IPS-18c (cell line): ENCODE measurements around the gene DOCK6.

Experiments used
- H3K4me3 ChIP-seq: 2 replicates; pipeline ENCODE4 v1.7.0; 2013; ENCODE audit warnings: low read depth, mild to moderate bottlenecking, low read length, moderate library complexity; ENCODE audit not compliant: insufficient read depth
- H3K9me3 ChIP-seq: one replicate; pipeline ENCODE4 v1.6.1; 2013; ENCODE audit warnings: mild to moderate bottlenecking, low read length, moderate library complexity; ENCODE audit not compliant: control insufficient read depth, insufficient read depth

The DOCK6 gene

GRCh38 chr19:11279505-11280236 lies 17.3 kb upstream of the DOCK6 start:
- H3K9me3 ChIP-seq = no peaks in the 10 kb centered on the region
- no peak overlapping the region for H3K4me3 ChIP-seq

GRCh38 chr19:11278670-11279069 lies 16.3 kb upstream of the DOCK6 start:
- no peaks in the 10 kb centered on the region for H3K9me3 ChIP-seq

GRCh38 chr19:11274533-11275086 lies 12.3 kb upstream of the DOCK6 start:
- Histone ChIP-seq H3K4me3 (no peak overlapping the region), H3K9me3 (no peaks in the 10 kb centered on the region)

More at GRCh38 chr19:11278670-11279069, 16.3 kb upstream of the DOCK6 start:
- no peak overlapping the region for H3K4me3 ChIP-seq

GRCh38 chr19:11273989-11274388 lies 11.7 kb upstream of the DOCK6 start:
- Histone ChIP-seq H3K4me3 (no peak overlapping the region), H3K9me3 (no peaks in the 10 kb centered on the region)

GRCh38 chr19:11273296-11273695 lies 11.0 kb upstream of the DOCK6 start:
- no peaks in the 10 kb centered on the region for H3K9me3 ChIP-seq

GRCh38 chr19:11269408-11269807 lies 7.1 kb upstream of the DOCK6 start:
- Histone ChIP-seq H3K4me3 (no peak overlapping the region), H3K9me3 (no peaks in the 10 kb centered on the region)

More at GRCh38 chr19:11273296-11273695, 11.0 kb upstream of the DOCK6 start:
- no peak overlapping the region for H3K4me3 ChIP-seq

- H3K9me3 ChIP-seq = no peaks in the 10 kb centered on the region
- no peak overlapping the region for H3K4me3 ChIP-seq
Measured at GRCh38 chr19:11268783-11269267, 6.5 kb upstream of the DOCK6 start.

DNA sequence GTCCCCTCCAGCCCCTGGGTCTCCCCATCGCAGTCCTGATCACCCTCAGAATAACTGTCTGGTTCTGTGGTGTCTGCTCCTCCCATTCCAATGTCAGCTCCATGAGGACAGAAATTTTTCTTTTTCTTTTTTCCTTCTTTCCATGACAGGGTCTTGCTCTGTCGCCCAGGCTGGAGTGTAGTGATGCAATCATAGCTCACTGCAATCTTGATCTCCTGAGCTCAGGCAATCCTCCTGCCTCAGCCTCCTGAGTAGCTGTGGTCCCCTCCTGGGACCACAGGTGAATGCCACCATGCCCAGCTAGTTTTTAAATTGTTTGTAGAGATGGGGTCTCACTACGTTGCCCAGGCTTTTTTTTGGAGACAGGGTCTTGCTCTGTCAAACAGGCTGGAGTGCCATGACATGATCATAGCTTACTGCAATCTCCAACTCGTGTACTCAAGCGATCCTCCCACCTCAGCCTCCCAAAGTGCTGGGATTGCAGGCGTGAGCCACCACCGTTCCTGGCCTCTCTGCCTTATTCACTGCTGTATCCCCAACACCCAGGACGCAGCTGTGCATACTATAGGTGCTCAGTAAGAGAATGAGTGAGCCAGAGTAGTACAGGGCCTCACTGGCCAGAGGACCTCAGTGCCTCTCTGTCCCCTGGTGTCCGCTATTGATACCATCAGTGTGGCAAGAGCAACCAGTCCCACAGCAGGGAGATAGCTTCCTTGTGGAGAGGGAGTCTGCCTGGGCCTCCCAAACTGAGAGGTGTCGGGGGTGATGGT lies 5.2 kb upstream of the DOCK6 start:
- Histone ChIP-seq H3K4me3 (no peak overlapping the region), H3K9me3 (no peaks in the 10 kb centered on the region)

GRCh38 chr19:11265785-11266236 lies 3.5 kb upstream of the DOCK6 start:
- Histone ChIP-seq H3K9me3 (no peaks in the 10 kb centered on the region), H3K4me3 (no peak overlapping the region)

GRCh38 chr19:11265177-11265784 lies 3.0 kb upstream of the DOCK6 start:
- H3K4me3 ChIP-seq = no peak overlapping the region

DNA sequence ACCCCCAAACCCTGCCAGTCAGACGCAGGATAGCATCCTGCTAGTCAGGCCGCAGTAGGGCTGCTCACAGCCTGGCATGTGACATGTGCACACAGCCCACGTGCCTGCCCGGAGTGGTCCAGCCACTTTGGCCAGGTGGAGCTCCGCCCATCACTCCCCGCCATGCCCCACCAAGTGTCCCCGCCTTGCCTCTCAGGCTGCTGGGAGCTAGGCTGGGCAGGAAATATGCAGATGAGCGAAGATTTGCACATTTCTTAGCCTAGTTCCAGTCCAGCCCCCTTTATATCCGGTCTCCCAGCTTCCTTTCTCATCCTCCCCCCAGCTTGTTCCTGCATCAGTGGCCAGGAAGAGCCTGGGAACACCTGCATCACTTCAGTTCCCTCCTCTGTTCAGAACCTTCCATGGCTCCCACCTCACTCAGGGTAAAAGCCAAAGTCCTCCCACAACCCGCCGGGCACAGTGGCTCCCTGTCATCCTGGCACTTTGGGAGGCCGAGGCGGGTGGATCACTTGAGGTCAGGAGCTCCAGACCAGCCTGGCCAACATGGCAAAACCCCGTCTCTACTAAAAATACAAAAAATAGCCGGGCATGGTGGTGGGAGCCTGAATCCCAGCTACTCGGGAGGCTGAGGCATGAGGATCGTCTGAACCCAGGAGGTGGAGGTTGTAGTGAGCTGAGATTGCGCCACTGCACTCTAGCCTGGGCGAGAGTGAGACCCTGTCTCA lies 2.3 kb upstream of the DOCK6 start:
- H3K9me3 ChIP-seq = no peaks in the 10 kb centered on the region
- H3K4me3 ChIP-seq = no peak overlapping the region

More at GRCh38 chr19:11265177-11265784, 3.0 kb upstream of the DOCK6 start:
- H3K9me3 ChIP-seq = no peaks in the 10 kb centered on the region

DNA sequence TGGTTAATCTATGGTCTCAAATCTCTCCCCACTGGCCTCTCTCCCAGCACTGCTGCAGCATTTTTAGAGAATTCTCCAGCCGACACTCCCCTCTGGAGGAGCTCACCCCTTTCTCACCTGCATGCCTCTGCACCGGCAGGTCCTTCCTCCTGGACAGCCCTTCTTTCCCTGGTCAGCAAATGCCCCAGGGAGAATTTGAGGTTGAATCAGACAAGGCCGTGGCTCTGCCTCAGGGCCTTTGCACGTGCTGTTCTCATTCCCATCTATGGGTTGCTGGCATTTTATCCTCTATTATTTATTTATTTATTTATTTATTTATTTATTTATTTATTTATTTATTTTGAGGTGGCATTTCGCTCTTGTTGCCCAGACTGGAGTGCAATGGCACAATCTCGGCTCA lies 1.4 kb upstream of the DOCK6 start:
- no peaks in the 10 kb centered on the region for H3K9me3 ChIP-seq
- no peak overlapping the region for H3K4me3 ChIP-seq

DNA sequence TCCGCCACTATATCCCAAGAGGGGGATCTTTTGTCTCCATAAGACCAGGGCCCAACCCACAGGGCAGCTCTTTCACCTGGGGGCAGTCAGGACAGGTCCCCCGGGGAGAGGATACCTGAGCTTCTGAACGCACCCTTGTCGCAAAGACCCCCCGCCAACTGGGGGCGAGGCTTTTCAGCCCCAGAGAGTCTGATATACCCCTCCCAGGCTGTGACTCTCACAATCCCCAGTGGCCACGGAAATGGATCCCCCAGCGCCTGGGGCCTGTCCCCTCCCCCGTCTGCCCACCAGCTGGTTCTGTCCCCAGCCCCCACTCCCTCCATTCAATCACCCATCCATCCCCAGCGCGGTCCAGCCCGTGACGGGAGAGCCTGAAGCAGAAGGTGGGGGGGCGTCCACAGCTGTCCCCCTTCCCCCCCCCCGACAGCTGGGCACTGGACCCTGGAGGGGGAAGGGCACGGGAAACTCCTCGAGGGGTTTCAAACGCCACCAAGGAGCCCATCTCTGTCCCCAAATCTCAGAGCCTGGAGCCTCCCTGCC lies 823 bp downstream of the DOCK6 start:
- H3K9me3 ChIP-seq = no peaks in the 10 kb centered on the region

GRCh38 chr19:11260996-11261395 lies 1.3 kb downstream of the DOCK6 start:
- Histone ChIP-seq H3K9me3 (no peaks in the 10 kb centered on the region), H3K4me3 (peak overlapping the region; percentile 81; the same call in 1 of the 2 replicates)

More for the DNA sequence above, 823 bp downstream of the DOCK6 start:
- peak overlapping the region; percentile 81 for H3K4me3 ChIP-seq

- H3K9me3 ChIP-seq = no peaks in the 10 kb centered on the region
Measured at GRCh38 chr19:11257846-11258380, 4.4 kb downstream of the DOCK6 start.

DNA sequence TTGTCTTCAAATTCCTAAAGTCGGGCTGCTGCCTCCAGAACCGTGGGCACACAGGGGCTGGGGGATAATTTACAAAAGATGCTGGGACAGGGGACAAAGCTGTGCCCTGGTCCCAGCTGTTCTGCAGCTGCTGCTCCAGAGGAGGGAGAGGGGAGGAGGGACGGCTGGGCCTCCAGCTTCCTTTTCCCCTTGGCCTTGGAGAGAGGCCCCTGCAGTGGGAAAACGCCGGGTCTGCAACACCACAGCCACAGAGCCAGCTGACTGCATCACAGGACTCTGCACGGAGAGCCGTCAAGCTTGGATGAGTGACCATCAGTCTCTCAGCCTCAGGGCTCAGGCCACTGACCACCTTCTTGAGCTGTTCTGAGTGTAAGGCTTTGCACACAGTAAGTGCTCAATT lies 6.1 kb downstream of the DOCK6 start:
- H3K4me3 ChIP-seq = no peak overlapping the region
- no peaks in the 10 kb centered on the region for H3K9me3 ChIP-seq

More at GRCh38 chr19:11257846-11258380, 4.4 kb downstream of the DOCK6 start:
- H3K4me3 ChIP-seq = no peak overlapping the region
